Breast epithelium (tissue), 4 donors: ENCODE results near the gene VIT. TPM values are rescaled to one million over a fixed set of nuclear protein-coding genes. Genes with fewer than 3 reads are reported as not detected.

Source experiments
- DNase-seq, 2 donors: peaks; one replicate each; pipeline ENCODE4 v3.0.0-alpha.2; 2019; ENCODE audit warnings: low spot score in 2 of 2
- H3K27ac ChIP-seq, 2 donors: fragments of 200-600 bp; sonication (generic) in 1 of 2; one replicate each; pipeline ENCODE4 v1.5.1; 2016 to 2019; ENCODE audit warnings: mild to moderate bottlenecking in 1 of 2
- H3K27me3 ChIP-seq, 2 donors: fragments of 200-600 bp; sonication (generic) in 1 of 2; one replicate each; pipeline versions ENCODE4 v1.5.1 to v1.6.0; 2017 to 2019; ENCODE audit warnings: control low read depth in 1 of 2, mild to moderate bottlenecking in 1 of 2
- H3K36me3 ChIP-seq: fragments of 200-600 bp; one replicate; pipeline ENCODE4 v1.5.1; 2019
- H3K4me1 ChIP-seq, 2 donors: fragments of 200-600 bp; sonication (generic); one replicate each; pipeline ENCODE4 v1.5.1; 2016 to 2019; ENCODE audit warnings: control low read depth in 1 of 2
- H3K4me3 ChIP-seq, 3 donors: fragments of 200-600 bp; sonication (generic); 1 replicate in 2 of 3; 2 replicates in 1 of 3; pipeline ENCODE4 v1.5.1; 2016 to 2019; ENCODE audit warnings: mild to moderate bottlenecking in 3 of 3, moderate library complexity in 2 of 3
- H3K9me3 ChIP-seq, 2 donors: fragments of 200-600 bp; sonication (generic) in 1 of 2; one replicate each; pipeline ENCODE4 v1.5.1; 2016 to 2019; ENCODE audit warnings: control low read depth in 1 of 2
- CTCF ChIP-seq, 3 donors: fragments of 450-650 bp; IDR thresholded peaks; one replicate each; pipeline ENCODE4 v1.5.1; 2016 to 2017; ENCODE audit warnings: antibody characterized with exemption in 3 of 3, mild to moderate bottlenecking in 3 of 3, moderate library complexity in 3 of 3
- POLR2A ChIP-seq: fragments of 450-650 bp; IDR thresholded peaks from one replicate; pipeline ENCODE4 v1.6.1; 2016; ENCODE audit warnings: antibody characterized with exemption, mild to moderate bottlenecking, moderate library complexity
- POLR2AphosphoS5 ChIP-seq, 3 donors: sonication (generic); formaldehyde crosslinking; IDR thresholded peaks; one replicate each; pipeline ENCODE4 v1.6.1; 2017; ENCODE audit warnings: antibody characterized with exemption in 3 of 3
- intact Hi-C: fragments of 100-400 bp; cut with DNase I; formaldehyde crosslinking; loops from one replicate; pipeline ENCODE4 v1.15.1; 2023; ENCODE audit warnings: low total_unique reads
- total RNA-seq, 3 donors: library from RNA; depleted of rRNA; stranded (reverse); fragments of >200 nt; gene quantifications; one replicate each; pipeline ENCODE4 v1.1.0, GENCODE V29; 2016

VIT gene
- total RNA-seq, 3 donors from 2014 or later, result 7.9 to 136 (median 9.2) TPM

GRCh38 chr2:36704475-36705150 lies 8.1 kb downstream of the VIT start:
- intact Hi-C loops, result no loop called here
- peak overlapping the region in 1 of 2 donors; percentile 30 for H3K27ac ChIP-seq
- no peaks in the 10 kb centered on the region for H3K27me3 ChIP-seq
- no peaks in the 10 kb centered on the region for H3K36me3 ChIP-seq
- H3K9me3 ChIP-seq, result no peaks in the 10 kb centered on the region
- TF ChIP-seq POLR2A (no peak), POLR2AphosphoS5 (IDR thresholded peaks at IDR 0.05) (no peak), CTCF (IDR thresholded peaks at IDR 0.05) (no peak)
- peaks cover 0 to 3% of the 10 kb centered on the region in 2 donors for H3K4me1 ChIP-seq
- H3K4me3 ChIP-seq, result no peak overlapping the region
- DNase-seq, result no peak

- H3K4me1 ChIP-seq, result peaks cover 0 to 3% of the 10 kb centered on the region in 2 donors
- H3K9me3 ChIP-seq, result peaks cover 0 to 1% of the 10 kb centered on the region in 2 donors
- H3K4me3 ChIP-seq, result no peak overlapping the region
- TF ChIP-seq CTCF (IDR thresholded peaks at IDR 0.05) (no peak), POLR2AphosphoS5 (IDR thresholded peaks at IDR 0.05) (no peak), POLR2A (no peak)
- H3K36me3 ChIP-seq, result no peaks in the 10 kb centered on the region
- H3K27me3 ChIP-seq, result no peaks in the 10 kb centered on the region
- H3K27ac ChIP-seq, result peak overlapping the region in 1 of 2 donors; percentile 30
- DNase-seq, result no peak
- intact Hi-C loops, result no loop called here
Measured at GRCh38 chr2:36705326-36706020, 9.0 kb downstream of the VIT start.

- intact Hi-C loops, result no loop called here
- Histone ChIP-seq H3K27me3 (no peaks in the 10 kb centered on the region), H3K27ac (peak overlapping the region in 1 of 2 donors; percentile 52), H3K4me1 (peaks cover 0 to 3% of the 10 kb centered on the region in 2 donors), H3K9me3 (peaks cover 6 to 9% of the 10 kb centered on the region in 2 donors), H3K4me3 (no peak overlapping the region), H3K36me3 (no peaks in the 10 kb centered on the region)
- TF ChIP-seq POLR2AphosphoS5 (IDR thresholded peaks at IDR 0.05) (no peak), CTCF (IDR thresholded peaks at IDR 0.05) (no peak), POLR2A (no peak)
- no peak for DNase-seq
Measured at GRCh38 chr2:36706021-36706876, 9.7 kb downstream of the VIT start.

- Histone ChIP-seq H3K27me3 (no peaks in the 10 kb centered on the region), H3K9me3 (peaks cover 6 to 9% of the 10 kb centered on the region in 2 donors), H3K4me3 (no peak overlapping the region), H3K36me3 (no peaks in the 10 kb centered on the region), H3K27ac (peak overlapping the region in 1 of 2 donors; percentile 52), H3K4me1 (peaks cover 0 to 3% of the 10 kb centered on the region in 2 donors)
- intact Hi-C loops, result no loop called here
- no peak for DNase-seq
- TF ChIP-seq POLR2AphosphoS5 (IDR thresholded peaks at IDR 0.05) (no peak), CTCF (IDR thresholded peaks at IDR 0.05) (no peak), POLR2A (no peak)
Measured at GRCh38 chr2:36707050-36707449, 10.5 kb downstream of the VIT start.
